ENCODE measurements around the gene LPP.
A peak's percentile ranks its signal among the peaks of the same experiment; 100 is the strongest.

Gene LPP

DNA sequence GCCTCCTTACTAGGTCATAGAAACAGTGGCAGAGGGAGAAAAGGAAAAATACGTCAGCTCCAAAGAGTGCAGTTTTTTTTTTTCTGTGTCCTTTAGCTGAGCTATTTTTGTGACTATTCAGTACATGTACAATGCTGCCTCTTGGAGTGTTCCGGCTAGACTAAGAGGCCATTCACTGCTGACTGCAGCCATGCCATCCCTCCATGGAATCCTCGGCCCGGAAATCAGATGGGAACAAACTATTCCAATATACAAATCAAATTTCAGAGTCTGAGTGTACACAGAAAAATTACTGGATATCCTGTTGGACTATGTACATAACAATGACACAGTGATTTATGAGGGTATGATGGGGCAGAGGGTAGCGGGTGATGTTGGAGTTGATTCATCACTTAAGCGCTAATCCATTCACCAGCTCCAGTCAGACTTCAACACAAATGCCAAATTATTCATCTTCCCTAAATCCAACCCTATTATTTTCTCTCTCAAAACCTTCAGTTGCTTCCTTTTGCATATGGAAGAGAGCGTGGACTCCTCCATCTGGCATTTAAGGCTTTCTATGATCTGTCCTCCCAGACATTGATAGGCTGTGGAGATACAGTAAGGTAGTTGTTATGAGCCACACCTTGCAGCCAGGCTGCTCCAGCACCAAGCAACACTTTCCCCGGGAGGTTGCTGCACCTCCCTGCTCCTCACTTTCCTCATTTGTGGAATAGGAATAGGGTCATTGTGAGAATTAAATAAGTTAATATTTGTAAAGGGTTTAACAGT, 109.1 kb downstream of the LPP start:
- no peak overlapping the region for H3K27ac ChIP-seq (ENCODE audit: low read depth, low read length)
- no peaks in the 10 kb centered on the region for H3K27me3 ChIP-seq (ENCODE audit: control insufficient read depth, insufficient read depth, low read length)
- H3K36me3 ChIP-seq (ENCODE audit: control insufficient read depth, insufficient read depth, low read length) = no peaks in the 10 kb centered on the region
- H3K4me1 ChIP-seq (ENCODE audit: control insufficient read depth, insufficient read depth, low read length) = peaks cover 47% of the 10 kb centered on the region
- H3K9me3 ChIP-seq (ENCODE audit: control insufficient read depth, insufficient read depth, low read length) = no peaks in the 10 kb centered on the region
- H3K9ac ChIP-seq (ENCODE audit: low read depth, low read length) = no peak overlapping the region; the same call in 1 of the 2 replicates
- no peak overlapping the region for H3K4me3 ChIP-seq (ENCODE audit: low read depth, low read length)

GRCh38 chr3:188264226-188265207, 110.6 kb downstream of the LPP start:
- H3K4me3 ChIP-seq (ENCODE audit: low read depth, low read length) = no peak overlapping the region
- H3K27me3 ChIP-seq (ENCODE audit: control insufficient read depth, insufficient read depth, low read length) = no peaks in the 10 kb centered on the region
- no peaks in the 10 kb centered on the region for H3K9me3 ChIP-seq (ENCODE audit: control insufficient read depth, insufficient read depth, low read length)
- no peaks in the 10 kb centered on the region for H3K36me3 ChIP-seq (ENCODE audit: control insufficient read depth, insufficient read depth, low read length)
- peaks cover 61% of the 10 kb centered on the region for H3K4me1 ChIP-seq (ENCODE audit: control insufficient read depth, insufficient read depth, low read length)
- H3K27ac ChIP-seq (ENCODE audit: low read depth, low read length) = no peak overlapping the region
- H3K9ac ChIP-seq (ENCODE audit: low read depth, low read length) = no peak overlapping the region

- no peak overlapping the region for H3K9ac ChIP-seq (ENCODE audit: low read depth, low read length)
- no peak overlapping the region for H3K4me3 ChIP-seq (ENCODE audit: low read depth, low read length)
- no peak overlapping the region for H3K27ac ChIP-seq (ENCODE audit: low read depth, low read length)
- no peaks in the 10 kb centered on the region for H3K36me3 ChIP-seq (ENCODE audit: control insufficient read depth, insufficient read depth, low read length)
- no peaks in the 10 kb centered on the region for H3K27me3 ChIP-seq (ENCODE audit: control insufficient read depth, insufficient read depth, low read length)
- H3K9me3 ChIP-seq (ENCODE audit: control insufficient read depth, insufficient read depth, low read length) = no peaks in the 10 kb centered on the region
- H3K4me1 ChIP-seq (ENCODE audit: control insufficient read depth, insufficient read depth, low read length) = peaks cover 83% of the 10 kb centered on the region
Measured at GRCh38 chr3:188266562-188267274, 112.8 kb downstream of the LPP start.

GRCh38 chr3:188267790-188268335, 113.9 kb downstream of the LPP start:
- Histone ChIP-seq H3K27ac (ENCODE audit: low read depth, low read length) (no peak overlapping the region), H3K27me3 (ENCODE audit: control insufficient read depth, insufficient read depth, low read length) (no peaks in the 10 kb centered on the region), H3K4me1 (ENCODE audit: control insufficient read depth, insufficient read depth, low read length) (peaks cover 86% of the 10 kb centered on the region), H3K4me3 (ENCODE audit: low read depth, low read length) (no peak overlapping the region), H3K9me3 (ENCODE audit: control insufficient read depth, insufficient read depth, low read length) (no peaks in the 10 kb centered on the region), H3K36me3 (ENCODE audit: control insufficient read depth, insufficient read depth, low read length) (no peaks in the 10 kb centered on the region), H3K9ac (ENCODE audit: low read depth, low read length) (no peak overlapping the region; the same call in 1 of the 2 replicates)

DNA sequence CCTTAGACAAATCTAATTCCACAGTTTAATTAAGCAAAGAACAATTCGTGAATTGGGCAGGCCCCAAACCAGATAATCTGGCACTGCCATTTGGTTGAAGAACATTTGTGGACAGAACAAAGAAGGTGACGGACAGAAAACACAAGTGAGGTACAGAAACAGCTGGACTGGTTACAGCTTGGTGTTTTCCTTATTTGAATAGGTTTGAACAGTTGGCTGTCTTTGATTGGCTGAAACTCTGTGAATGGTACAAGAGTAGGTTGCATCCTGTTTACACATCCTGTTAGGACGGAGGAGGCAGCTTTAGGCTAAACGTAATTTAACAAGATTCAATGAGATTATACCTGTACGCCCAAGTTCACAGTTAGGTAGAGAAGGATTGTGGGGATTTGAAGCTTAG, 114.4 kb downstream of the LPP start:
- H3K9ac ChIP-seq (ENCODE audit: low read depth, low read length) = no peak overlapping the region; the same call in 1 of the 2 replicates
- no peak overlapping the region for H3K27ac ChIP-seq (ENCODE audit: low read depth, low read length)
- peaks cover 82% of the 10 kb centered on the region for H3K4me1 ChIP-seq (ENCODE audit: control insufficient read depth, insufficient read depth, low read length)
- no peak overlapping the region for H3K4me3 ChIP-seq (ENCODE audit: low read depth, low read length)
- no peaks in the 10 kb centered on the region for H3K27me3 ChIP-seq (ENCODE audit: control insufficient read depth, insufficient read depth, low read length)
- H3K9me3 ChIP-seq (ENCODE audit: control insufficient read depth, insufficient read depth, low read length) = no peaks in the 10 kb centered on the region
- no peaks in the 10 kb centered on the region for H3K36me3 ChIP-seq (ENCODE audit: control insufficient read depth, insufficient read depth, low read length)

GRCh38 chr3:188269040-188269439, 115.1 kb downstream of the LPP start:
- Histone ChIP-seq H3K4me1 (ENCODE audit: control insufficient read depth, insufficient read depth, low read length) (peaks cover 77% of the 10 kb centered on the region), H3K36me3 (ENCODE audit: control insufficient read depth, insufficient read depth, low read length) (no peaks in the 10 kb centered on the region), H3K4me3 (ENCODE audit: low read depth, low read length) (no peak overlapping the region), H3K27ac (ENCODE audit: low read depth, low read length) (no peak overlapping the region), H3K27me3 (ENCODE audit: control insufficient read depth, insufficient read depth, low read length) (no peaks in the 10 kb centered on the region), H3K9me3 (ENCODE audit: control insufficient read depth, insufficient read depth, low read length) (no peaks in the 10 kb centered on the region), H3K9ac (ENCODE audit: low read depth, low read length) (no peak overlapping the region)

GRCh38 chr3:188270423-188270972, 116.5 kb downstream of the LPP start:
- Histone ChIP-seq H3K27ac (ENCODE audit: low read depth, low read length) (peak overlapping the region; percentile 43), H3K27me3 (ENCODE audit: control insufficient read depth, insufficient read depth, low read length) (no peaks in the 10 kb centered on the region), H3K9ac (ENCODE audit: low read depth, low read length) (no peak overlapping the region), H3K9me3 (ENCODE audit: control insufficient read depth, insufficient read depth, low read length) (no peaks in the 10 kb centered on the region), H3K36me3 (ENCODE audit: control insufficient read depth, insufficient read depth, low read length) (no peaks in the 10 kb centered on the region), H3K4me3 (ENCODE audit: low read depth, low read length) (no peak overlapping the region), H3K4me1 (ENCODE audit: control insufficient read depth, insufficient read depth, low read length) (peaks cover 62% of the 10 kb centered on the region)

- no peak overlapping the region for H3K9ac ChIP-seq (ENCODE audit: low read depth, low read length)
- H3K4me3 ChIP-seq (ENCODE audit: low read depth, low read length) = no peak overlapping the region
- H3K9me3 ChIP-seq (ENCODE audit: control insufficient read depth, insufficient read depth, low read length) = no peaks in the 10 kb centered on the region
- H3K36me3 ChIP-seq (ENCODE audit: control insufficient read depth, insufficient read depth, low read length) = no peaks in the 10 kb centered on the region
- H3K27ac ChIP-seq (ENCODE audit: low read depth, low read length) = no peak overlapping the region
- H3K4me1 ChIP-seq (ENCODE audit: control insufficient read depth, insufficient read depth, low read length) = peaks cover 58% of the 10 kb centered on the region
- no peaks in the 10 kb centered on the region for H3K27me3 ChIP-seq (ENCODE audit: control insufficient read depth, insufficient read depth, low read length)
Measured at GRCh38 chr3:188271226-188271914, 117.4 kb downstream of the LPP start.

GRCh38 chr3:188272481-188273372, 118.8 kb downstream of the LPP start:
- Histone ChIP-seq H3K4me3 (ENCODE audit: low read depth, low read length) (no peak overlapping the region), H3K9me3 (ENCODE audit: control insufficient read depth, insufficient read depth, low read length) (no peaks in the 10 kb centered on the region), H3K27me3 (ENCODE audit: control insufficient read depth, insufficient read depth, low read length) (no peaks in the 10 kb centered on the region), H3K36me3 (ENCODE audit: control insufficient read depth, insufficient read depth, low read length) (no peaks in the 10 kb centered on the region), H3K4me1 (ENCODE audit: control insufficient read depth, insufficient read depth, low read length) (peaks cover 46% of the 10 kb centered on the region), H3K9ac (ENCODE audit: low read depth, low read length) (no peak overlapping the region), H3K27ac (ENCODE audit: low read depth, low read length) (no peak overlapping the region)
